H9 (cell line): ENCODE measurements around the gene PSG6. TPM values are rescaled to one million over a fixed set of nuclear protein-coding genes. Genes with fewer than 3 reads are reported as not detected.

ENCODE experiments used
- total RNA-seq: library from RNA; stranded (reverse); gene quantifications from 2 replicates; pipeline ENCODE4 v1.2.1, GENCODE V29; 2021

The PSG6 gene
- total RNA-seq, 1 experiment from 2014 or later, result not detected

Other genes with a start within 250 kb of the PSG6 start
- gene PSG3, start 177.4 kb downstream of the PSG6 start, total RNA-seq, result not detected in 2 replicates
- not detected in 2 replicates for gene PSG8, start 152.2 kb downstream of the PSG6 start, total RNA-seq
- not detected in 2 replicates for gene PSG1, start 38.2 kb downstream of the PSG6 start, total RNA-seq
- not detected in 2 replicates for gene PSG7, start 19.3 kb upstream of the PSG6 start, total RNA-seq
- not detected in 2 replicates for gene PSG11, start 108.6 kb upstream of the PSG6 start, total RNA-seq
- not detected in 2 replicates for gene PSG2, start 164.8 kb upstream of the PSG6 start, total RNA-seq